Spleen (tissue), 7 donors: Measurements from ENCODE around the gene CEP135.
"Not testable (repeated sequence)": the region's sequence is repeated elsewhere in the genome, so short reads cannot be mapped to it uniquely, and the experiment has no call there.

Source experiments
- CTCF ChIP-seq, 11 experiments: fragments of 200-600 bp in 7 of 11; fragments of 450-650 bp in 4 of 11; sonication (generic) in 4 of 11; IDR thresholded peaks in 8 of 11; conservative IDR thresholded peaks in 3 of 11; 1 replicate in 7 of 11; 2 replicates in 4 of 11; pipeline versions ENCODE4 v1.4.0 to v1.8.0; 2016 to 2021; ENCODE audit warnings: antibody characterized with exemption in 11 of 11, inconsistent platforms in 4 of 11, mild to moderate bottlenecking in 1 of 11
- POLR2A ChIP-seq, 3 donors: fragments of 450-650 bp; IDR thresholded peaks; one replicate each; pipeline ENCODE4 v1.5.1; 2017; ENCODE audit warnings: antibody characterized with exemption in 3 of 3, mild to moderate bottlenecking in 1 of 3
- donor health status: DM: no; HTN: no; CAD: no; lungs with moderate emphysema.
- donor health status: DM: no; HTN: no; CAD: no.
- donor health status: DM: no; HTN: no; CAD: no.

GRCh38 chr4:56072730-56073129 is 124.0 kb downstream of the CEP135 start:
- TF ChIP-seq POLR2A (IDR thresholded peaks at IDR 0.05); CTCF (IDR thresholded peaks at IDR 0.05 in 8 of 11, conservative IDR thresholded peaks at IDR 0.05 in 3 of 11): not testable (repeated sequence)
